SIG-M5 treated with dmso at 0.1 percent for 504 hours (cell line): Measurements from ENCODE around the gene SH3RF1.

Source experiments
- DNase-seq: peaks from one replicate; lab custom pipeline; 2025; ENCODE audit not compliant: unreplicated experiment; lab: John Stamatoyannopoulos, UW

Gene SH3RF1

GRCh38 chr4:169079942-169080827, 190.6 kb downstream of the SH3RF1 start:
- peak; percentile 72 for DNase-seq

- no peak for DNase-seq
These were observed 196.6 kb downstream of the SH3RF1 start for GRCh38 chr4:169074117-169074516.

GRCh38 chr4:169071747-169072146, 199.0 kb downstream of the SH3RF1 start:
- DNase-seq: no peak

GRCh38 chr4:169070895-169071218, 199.9 kb downstream of the SH3RF1 start:
- peak; percentile 47 for DNase-seq

GRCh38 chr4:169070071-169070894, 200.5 kb downstream of the SH3RF1 start:
- peak; percentile 74 for DNase-seq

GRCh38 chr4:169068423-169068822, 202.3 kb downstream of the SH3RF1 start:
- no peak for DNase-seq

GRCh38 chr4:169066934-169067333, 203.8 kb downstream of the SH3RF1 start:
- no peak for DNase-seq

GRCh38 chr4:169064296-169064695, 206.5 kb downstream of the SH3RF1 start:
- no peak for DNase-seq

- no peak for DNase-seq
These were observed 207.3 kb downstream of the SH3RF1 start for GRCh38 chr4:169063441-169063840.

GRCh38 chr4:169062897-169063244, 207.9 kb downstream of the SH3RF1 start:
- no peak for DNase-seq

GRCh38 chr4:169061386-169061785, 209.4 kb downstream of the SH3RF1 start:
- DNase-seq: no peak

- DNase-seq: no peak
These were observed 210.2 kb downstream of the SH3RF1 start for GRCh38 chr4:169060391-169061091.

GRCh38 chr4:169059306-169060211, 211.2 kb downstream of the SH3RF1 start:
- DNase-seq: no peak

GRCh38 chr4:169058312-169058711, 212.4 kb downstream of the SH3RF1 start:
- no peak for DNase-seq

GRCh38 chr4:169054879-169055278, 215.9 kb downstream of the SH3RF1 start:
- DNase-seq: no peak

- no peak for DNase-seq
These were observed 218.2 kb downstream of the SH3RF1 start for GRCh38 chr4:169052594-169052945.

- DNase-seq: no peak
These were observed 218.8 kb downstream of the SH3RF1 start for GRCh38 chr4:169051761-169052593.

- no peak for DNase-seq
These were observed 219.6 kb downstream of the SH3RF1 start for GRCh38 chr4:169050881-169051760.

GRCh38 chr4:169050284-169050683, 220.5 kb downstream of the SH3RF1 start:
- DNase-seq: no peak
